ENCODE data around the gene ST8SIA5. TPM values are rescaled to one million over a fixed set of nuclear protein-coding genes. Genes with fewer than 3 reads are reported as not detected.

The ST8SIA5 gene
- polyA plus RNA-seq, 3 donors, result 0.10 to 0.22 (median 0.13) TPM

GRCh38 chr18:46720092-46720491 is 36.8 kb downstream of the ST8SIA5 start:
- H3K27ac ChIP-seq (ENCODE audit: low read depth, low read length), result no peak overlapping the region
- WGBS, 3 donors, result 65 to 72% (median 71%) methylated on average over 7 of the region's 7 CpGs

GRCh38 chr18:46719388-46719787 is 37.5 kb downstream of the ST8SIA5 start:
- WGBS, 3 donors, result 36 to 61% (median 48%) methylated on average over 5 of the region's 5 CpGs
- H3K27ac ChIP-seq (ENCODE audit: low read depth, low read length), result no peak overlapping the region

DNA sequence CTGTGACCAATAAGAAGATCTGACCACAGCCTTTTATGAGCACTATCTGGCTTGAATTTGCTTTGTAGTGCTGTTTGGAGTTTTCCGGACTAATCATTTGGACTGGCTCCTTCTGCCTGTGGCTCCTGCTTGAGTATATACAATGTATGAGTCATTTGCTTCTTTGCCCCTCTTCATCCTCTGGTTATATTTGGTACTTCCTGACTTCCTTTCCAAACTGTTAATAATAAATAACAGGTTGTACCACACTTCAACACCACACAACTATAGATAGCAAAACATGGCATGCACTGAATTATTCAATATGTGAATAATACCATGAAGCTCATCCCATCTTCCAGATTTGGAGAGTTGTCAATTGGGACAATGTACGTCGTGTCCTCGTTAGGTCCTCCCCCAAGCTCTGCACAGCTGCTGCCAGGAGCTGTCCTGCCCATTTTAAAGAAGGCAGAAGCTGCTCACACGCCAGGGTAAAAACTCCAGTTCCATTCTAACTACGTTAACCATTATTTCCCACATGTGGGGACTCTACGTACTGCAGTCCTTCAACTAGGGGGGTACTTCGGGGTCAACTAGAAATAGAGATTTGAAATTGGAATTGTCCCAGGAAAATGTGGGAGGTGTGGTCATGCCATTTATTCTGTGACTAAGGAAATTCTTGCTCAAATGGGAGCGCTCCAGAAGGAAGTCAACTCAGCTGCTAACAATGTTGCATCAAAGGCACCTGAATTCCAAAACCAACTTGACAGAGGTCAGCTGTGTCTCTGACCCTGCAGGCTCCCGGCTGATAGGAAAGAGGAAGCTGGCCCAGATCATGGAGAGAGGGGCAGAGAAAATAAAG is 38.1 kb downstream of the ST8SIA5 start:
- WGBS, 3 donors, result 27 to 38% (median 28%) methylated on average over 10 of the region's 10 CpGs
- H3K27ac ChIP-seq (ENCODE audit: low read depth, low read length), result no peak overlapping the region

GRCh38 chr18:46716827-46717226 is 40.0 kb downstream of the ST8SIA5 start:
- 83 to 92% (median 91%) methylated on average over 2 of the region's 2 CpGs for WGBS, 3 donors
- H3K27ac ChIP-seq (ENCODE audit: low read depth, low read length), result no peak overlapping the region

DNA sequence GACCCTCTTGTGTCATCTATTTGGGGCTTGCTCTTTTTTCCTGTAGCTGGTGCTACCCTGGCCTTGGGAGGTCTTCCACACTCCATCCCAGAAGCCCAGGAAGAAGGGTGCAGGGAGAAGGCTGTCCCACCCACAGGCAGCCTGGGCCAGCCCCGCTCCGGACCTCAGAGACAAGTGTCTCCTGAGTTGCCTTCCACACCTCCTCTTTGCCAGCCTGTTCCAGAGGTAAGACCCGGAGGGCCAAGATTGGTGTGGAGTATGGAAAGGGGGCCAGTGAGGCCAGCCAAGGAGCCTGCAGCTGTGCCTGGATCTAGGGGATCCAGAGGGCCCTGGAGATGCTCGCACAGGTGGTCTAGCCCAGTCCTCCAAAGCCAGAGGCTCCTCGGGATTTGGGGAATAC is 40.5 kb downstream of the ST8SIA5 start:
- H3K27ac ChIP-seq (ENCODE audit: low read depth, low read length), result no peak overlapping the region
- 83 to 94% (median 93%) methylated on average over 5 of the region's 5 CpGs for WGBS, 3 donors

GRCh38 chr18:46715062-46715461 is 41.8 kb downstream of the ST8SIA5 start:
- WGBS, 3 donors, result 41 to 71% (median 70%) methylated on average over 5 of the region's 5 CpGs
- no peak overlapping the region for H3K27ac ChIP-seq (ENCODE audit: low read depth, low read length)

DNA sequence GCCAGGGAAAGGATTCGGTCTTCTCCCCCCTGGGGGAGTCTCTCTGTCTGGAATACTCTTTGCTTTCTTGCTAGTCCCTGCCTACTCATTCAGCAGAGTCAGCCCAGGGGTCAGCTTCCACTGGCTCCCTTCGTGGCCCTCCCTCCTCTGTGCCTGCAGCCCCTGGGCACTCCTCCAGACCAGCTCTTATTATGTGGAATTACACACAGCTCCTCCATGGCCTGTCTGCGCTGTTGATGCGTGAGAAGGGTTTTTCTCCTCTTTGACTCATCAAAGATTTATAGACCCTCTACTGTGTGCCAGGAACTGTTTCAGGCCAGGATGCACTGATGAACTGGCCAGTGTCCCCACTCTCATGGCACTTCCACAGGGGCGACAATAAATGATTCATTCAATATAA is 44.4 kb downstream of the ST8SIA5 start:
- H3K27ac ChIP-seq (ENCODE audit: low read depth, low read length), result no peak overlapping the region
- WGBS, 3 donors, result 41 to 67% (median 47%) methylated on average over 5 of the region's 5 CpGs

DNA sequence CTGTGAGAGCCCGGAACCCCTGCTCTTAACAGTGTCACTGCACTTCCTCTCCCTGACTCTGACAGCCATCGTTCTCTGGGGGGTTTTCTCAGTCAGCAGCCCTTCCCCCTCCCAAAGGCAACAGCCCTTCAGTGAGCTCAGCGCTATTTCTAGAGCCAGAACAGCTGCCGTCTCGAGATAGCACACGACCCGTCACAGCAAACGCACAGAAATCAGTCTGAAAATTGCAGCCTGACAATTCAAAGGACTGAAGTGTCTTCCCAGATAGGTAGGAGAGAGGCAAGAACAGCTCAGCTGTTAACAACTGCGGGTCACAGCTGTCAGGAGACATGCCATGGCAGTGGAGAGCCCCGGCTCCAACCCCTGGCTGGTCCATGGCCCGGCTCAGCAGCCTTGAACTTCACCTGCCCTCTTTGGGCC is 45.4 kb downstream of the ST8SIA5 start:
- no peak overlapping the region for H3K27ac ChIP-seq (ENCODE audit: low read depth, low read length)
- 26 to 34% (median 34%) methylated on average over 11 of the region's 11 CpGs for WGBS, 3 donors

- WGBS, 3 donors, result 62 to 81% (median 79%) methylated on average over 3 of the region's 3 CpGs
- H3K27ac ChIP-seq (ENCODE audit: low read depth, low read length), result no peak overlapping the region
These were observed 49.9 kb downstream of the ST8SIA5 start for GRCh38 chr18:46706968-46707367.

DNA sequence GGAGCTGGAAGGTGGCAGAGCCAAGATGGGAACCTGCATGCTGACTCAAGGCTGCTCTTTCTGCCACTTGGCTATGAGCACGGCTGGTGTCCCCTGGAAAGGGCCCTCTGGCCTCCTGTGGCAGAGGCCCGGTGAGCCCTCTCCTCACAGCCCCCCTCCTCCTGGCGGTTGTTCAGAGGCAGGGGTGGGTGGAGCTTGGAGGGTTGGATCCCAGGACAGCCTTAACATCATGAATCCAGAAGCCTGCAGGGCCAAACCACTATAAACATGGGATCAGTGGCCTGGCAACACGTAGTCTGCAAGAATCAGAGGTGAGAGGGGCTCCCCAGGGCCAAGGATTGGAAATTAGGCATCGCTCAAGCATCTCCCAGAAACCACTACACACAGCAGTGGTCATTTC is 51.3 kb downstream of the ST8SIA5 start:
- 51 to 64% (median 56%) methylated on average over 5 of the region's 5 CpGs for WGBS, 3 donors
- H3K27ac ChIP-seq (ENCODE audit: low read depth, low read length), result no peak overlapping the region

DNA sequence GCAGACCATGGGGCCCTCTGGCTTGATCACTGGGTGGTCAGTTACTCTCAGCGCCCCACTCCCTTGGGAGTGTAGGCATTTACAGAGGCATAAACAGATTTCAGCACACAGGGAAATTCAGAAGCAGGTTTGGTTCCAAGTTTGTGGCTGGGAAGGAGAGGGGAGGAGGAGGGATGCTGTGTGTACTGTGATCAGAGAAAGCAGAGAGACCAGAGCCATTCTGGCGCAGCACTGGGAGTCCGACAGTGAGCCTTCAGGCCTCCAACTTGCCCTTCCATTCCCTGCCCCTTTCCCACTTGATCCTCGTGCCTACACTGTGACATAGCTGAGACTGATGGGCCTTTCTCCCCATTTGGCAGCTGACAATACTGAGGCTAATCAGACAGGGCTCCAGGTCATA is 52.0 kb downstream of the ST8SIA5 start:
- 78 to 85% (median 79%) methylated on average over 4 of the region's 4 CpGs for WGBS, 3 donors
- H3K27ac ChIP-seq (ENCODE audit: low read depth, low read length), result no peak overlapping the region

GRCh38 chr18:46704189-46704588 is 52.7 kb downstream of the ST8SIA5 start:
- 61 to 68% (median 62%) methylated on average over 7 of the region's 7 CpGs for WGBS, 3 donors
- no peak overlapping the region for H3K27ac ChIP-seq (ENCODE audit: low read depth, low read length)

GRCh38 chr18:46702471-46702870 is 54.4 kb downstream of the ST8SIA5 start:
- H3K27ac ChIP-seq (ENCODE audit: low read depth, low read length), result no peak overlapping the region
- 79 to 94% (median 93%) methylated on average over 6 of the region's 6 CpGs for WGBS, 3 donors

- 69 to 78% (median 77%) methylated on average over 5 of the region's 5 CpGs for WGBS, 3 donors
- no peak overlapping the region for H3K27ac ChIP-seq (ENCODE audit: low read depth, low read length)
These were observed 56.6 kb downstream of the ST8SIA5 start for GRCh38 chr18:46700066-46700824.

DNA sequence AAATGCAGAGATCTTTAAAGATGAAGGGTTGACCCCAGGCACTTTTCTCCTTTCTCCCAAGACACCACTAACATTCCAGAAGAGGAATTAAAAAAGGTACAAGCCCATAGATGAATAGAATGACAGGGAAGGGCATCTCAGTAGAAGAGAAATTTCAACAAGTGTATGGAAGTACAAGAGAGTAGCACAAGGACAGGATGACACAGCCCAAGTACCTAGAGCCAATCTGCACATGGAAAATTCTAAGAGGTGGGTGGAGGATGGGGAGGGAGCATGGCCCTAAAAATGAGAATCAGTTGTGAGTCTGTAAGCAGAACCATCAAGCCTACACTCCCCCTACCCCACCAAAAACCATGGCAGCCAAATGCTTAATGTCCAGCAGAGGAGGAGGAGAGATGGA is 60.2 kb downstream of the ST8SIA5 start:
- H3K27ac ChIP-seq (ENCODE audit: low read depth, low read length), result no peak overlapping the region

- WGBS, 3 donors, result 49 to 82% (median 80%) methylated on average over 3 of the region's 3 CpGs
These were observed 60.6 kb downstream of the ST8SIA5 start for GRCh38 chr18:46696268-46696667.

GRCh38 chr18:46693996-46694395 is 62.9 kb downstream of the ST8SIA5 start:
- no peak overlapping the region for H3K27ac ChIP-seq (ENCODE audit: low read depth, low read length)
- WGBS, 3 donors, result 63 to 83% (median 83%) methylated on average over 2 of the region's 2 CpGs

More at GRCh38 chr18:46696268-46696667, 60.6 kb downstream of the ST8SIA5 start:
- no peak overlapping the region for H3K27ac ChIP-seq (ENCODE audit: low read depth, low read length)

DNA sequence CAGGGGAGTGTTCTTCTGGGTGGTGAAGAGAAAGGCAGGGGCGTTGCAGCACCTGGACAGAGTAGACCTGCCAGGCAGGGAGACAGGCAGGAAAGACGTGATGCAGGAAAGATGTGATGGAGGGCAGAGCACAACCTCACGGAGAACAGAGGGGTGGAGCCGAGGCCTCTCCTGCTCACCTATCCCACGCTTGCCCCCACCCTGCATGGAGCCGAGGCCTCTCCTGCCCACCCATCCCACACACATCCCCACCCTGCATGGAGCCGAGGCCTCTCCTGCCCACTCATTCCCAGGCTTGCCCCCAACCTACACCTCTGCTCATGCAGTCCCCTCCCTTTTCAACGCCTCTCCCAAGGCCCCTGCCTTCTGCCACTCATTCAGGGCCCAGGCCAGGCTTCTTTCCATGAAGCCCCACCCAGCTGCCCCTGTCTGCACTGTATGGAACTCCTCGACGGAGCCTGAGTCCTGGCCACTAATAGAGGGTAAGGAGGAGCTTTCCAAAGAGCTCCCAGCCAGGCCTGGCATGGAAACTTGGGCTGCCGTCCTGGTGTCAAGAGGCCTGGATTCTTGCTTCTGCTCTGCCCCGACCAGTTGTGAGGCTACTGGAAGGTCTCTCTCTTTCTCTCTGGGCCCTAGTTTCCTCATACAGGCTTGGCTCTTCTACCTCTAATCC is 67.9 kb downstream of the ST8SIA5 start:
- WGBS, 3 donors, result 82 to 83% (median 83%) methylated on average over 11 to 12 of the region's 12 CpGs
- H3K27ac ChIP-seq (ENCODE audit: low read depth, low read length), result no peak overlapping the region

DNA sequence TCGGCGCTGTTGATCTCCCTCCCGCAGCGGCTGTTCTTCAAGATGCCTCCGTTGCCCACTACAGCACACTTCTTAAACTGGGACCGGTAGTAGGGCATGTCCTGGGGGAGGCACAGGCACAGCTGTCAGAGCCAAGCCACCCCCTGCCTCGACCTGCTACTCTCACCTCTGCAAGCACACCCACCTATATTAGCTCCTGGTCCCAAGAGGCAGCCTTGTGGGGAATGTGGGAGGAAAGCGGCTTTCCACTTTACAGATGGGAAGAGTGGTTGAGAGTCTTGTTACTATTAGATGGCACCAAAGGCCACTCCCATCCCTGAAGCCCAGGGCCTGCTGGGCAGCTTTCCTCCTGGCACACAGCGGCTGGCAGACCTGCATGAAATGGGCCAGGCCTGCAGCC is 70.7 kb downstream of the ST8SIA5 start:
- no peak overlapping the region for H3K27ac ChIP-seq (ENCODE audit: low read depth, low read length)
- WGBS, 3 donors, result 86 to 88% (median 88%) methylated on average over 9 of the region's 9 CpGs

All from adipose tissue (tissue), 3 donors.